Karpas-422 (cell line): Measurements from ENCODE around the gene TCF15. TPM values are rescaled to one million over a fixed set of nuclear protein-coding genes. Genes with fewer than 3 reads are reported as not detected.

Source experiments
- DNase-seq: peaks from one replicate; pipeline ENCODE4 v3.0.0-alpha.2; 2015
- H2AFZ ChIP-seq: fragments of 200-600 bp; sonication (generic); 2 replicates; pipeline ENCODE4 v1.6.1; 2014; ENCODE audit warnings: antibody characterized with exemption, low read length, mixed read lengths
- H3K27ac ChIP-seq: fragments of 200-600 bp; sonication (generic); 2 replicates; pipeline ENCODE4 v1.5.1; 2014; ENCODE audit warnings: mild to moderate bottlenecking, low read length, moderate library complexity
- H3K27me3 ChIP-seq: fragments of 200-600 bp; sonication (generic); 2 replicates; pipeline ENCODE4 v1.6.1; 2014; ENCODE audit warnings: low read length, mixed read lengths
- H3K36me3 ChIP-seq: fragments of 200-600 bp; sonication (generic); 2 replicates; pipeline ENCODE4 v1.6.1; 2014; ENCODE audit warnings: low read length, mixed read lengths; ENCODE audit not compliant: insufficient read depth
- H3K4me1 ChIP-seq: fragments of 200-600 bp; sonication (generic); 2 replicates; pipeline ENCODE4 v1.6.1; 2014; ENCODE audit warnings: mild to moderate bottlenecking, low read length, mixed read lengths
- H3K4me2 ChIP-seq: fragments of 200-600 bp; sonication (generic); 2 replicates; pipeline ENCODE4 v1.6.1; 2014; ENCODE audit warnings: low read length, low read depth, mild to moderate bottlenecking; ENCODE audit not compliant: poor library complexity, severe bottlenecking
- H3K4me3 ChIP-seq: fragments of 200-600 bp; sonication (generic); 2 replicates; pipeline ENCODE4 v1.5.1; 2014; ENCODE audit warnings: mild to moderate bottlenecking, antibody characterized with exemption, low read length, mixed read lengths
- H3K79me2 ChIP-seq: fragments of 200-600 bp; sonication (generic); 2 replicates; pipeline ENCODE4 v1.6.1; 2014; ENCODE audit warnings: mild to moderate bottlenecking, low read length, mixed read lengths
- H3K9ac ChIP-seq: fragments of 200-600 bp; sonication (generic); 2 replicates; pipeline ENCODE4 v1.6.0; 2014; ENCODE audit warnings: low read length
- H3K9me2 ChIP-seq: fragments of 200-600 bp; sonication (generic), shearing (Covaris generic); replicated peaks from 2 replicates; pipeline ENCODE4 v1.6.0; 2014; ENCODE audit warnings: mild to moderate bottlenecking, low read length, moderate library complexity; ENCODE audit not compliant: insufficient read depth
- H3K9me3 ChIP-seq: fragments of 300-700, 200-600 bp; sonication (generic); 2 replicates; pipeline ENCODE4 v1.6.1; 2014; ENCODE audit warnings: low read length, mixed read lengths
- H4K20me1 ChIP-seq: fragments of 200-600 bp; sonication (generic); 2 replicates; pipeline ENCODE4 v1.6.1; 2014; ENCODE audit warnings: mild to moderate bottlenecking, antibody characterized with exemption, low read length, low read depth; ENCODE audit not compliant: insufficient read depth
- total RNA-seq: library from RNA; depleted of rRNA; stranded (reverse); fragments of >200 nt; shearing (Covaris generic); gene quantifications from 2 replicates; pipeline ENCODE4 v1.2.3, GENCODE V29; 2014; ENCODE audit warnings: low replicate concordance

TCF15 gene
- total RNA-seq, 1 experiment from 2014 or later: not detected

DNA sequence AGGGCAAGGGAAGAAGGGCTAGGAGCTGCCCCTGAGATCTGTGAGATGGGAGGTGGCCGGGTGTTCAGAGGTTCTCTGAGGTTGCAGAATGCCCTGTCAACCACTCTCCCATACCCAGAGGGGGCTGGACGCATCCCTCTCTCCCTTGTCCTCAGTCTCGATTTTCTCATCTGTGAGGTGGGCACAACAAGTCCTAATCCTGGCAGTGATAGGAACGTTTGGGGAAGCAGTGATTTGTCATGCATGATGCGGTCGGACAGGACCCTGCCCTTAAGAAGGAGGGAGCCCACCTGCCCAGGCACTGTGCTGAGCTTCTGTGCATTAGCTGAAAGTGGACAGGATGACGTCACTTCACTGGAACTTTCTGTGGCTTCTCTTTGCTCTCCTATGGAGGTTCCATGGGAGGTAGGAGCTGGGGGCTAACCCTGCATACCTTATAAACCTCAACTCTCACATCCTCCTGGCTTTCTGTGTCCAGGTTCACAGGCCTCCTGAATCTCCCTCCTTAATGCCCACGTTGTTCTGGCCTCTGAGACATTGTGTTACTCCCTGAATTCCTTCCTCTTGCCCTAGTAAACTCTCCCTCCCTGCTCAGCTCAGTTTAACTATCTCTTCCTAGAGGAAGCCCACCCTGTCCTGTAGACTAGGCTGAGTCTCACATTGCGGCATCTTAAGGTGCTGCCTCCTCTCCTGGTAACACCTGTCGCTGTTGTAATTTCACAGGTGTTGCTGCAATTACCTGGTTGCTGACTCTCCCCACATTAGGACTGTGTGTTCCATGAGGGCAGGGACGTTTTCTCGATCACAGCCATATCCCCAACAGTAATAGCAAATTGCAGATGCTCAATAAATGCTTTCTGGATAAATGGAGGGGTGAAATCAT is 36.5 kb downstream of the TCF15 start:
- Histone ChIP-seq H2AFZ (no peak overlapping the region), H3K27ac (no peak overlapping the region), H3K4me1 (no peaks in the 10 kb centered on the region), H3K4me2 (no peak overlapping the region), H3K79me2 (no peaks in the 10 kb centered on the region), H4K20me1 (no peaks in the 10 kb centered on the region), H3K27me3 (no peaks in the 10 kb centered on the region), H3K4me3 (no peak overlapping the region), H3K9me2 (no peaks in the 10 kb centered on the region), H3K9me3 (no peaks in the 10 kb centered on the region), H3K36me3 (no peaks in the 10 kb centered on the region), H3K9ac (no peak overlapping the region)
- no peak for DNase-seq

DNA sequence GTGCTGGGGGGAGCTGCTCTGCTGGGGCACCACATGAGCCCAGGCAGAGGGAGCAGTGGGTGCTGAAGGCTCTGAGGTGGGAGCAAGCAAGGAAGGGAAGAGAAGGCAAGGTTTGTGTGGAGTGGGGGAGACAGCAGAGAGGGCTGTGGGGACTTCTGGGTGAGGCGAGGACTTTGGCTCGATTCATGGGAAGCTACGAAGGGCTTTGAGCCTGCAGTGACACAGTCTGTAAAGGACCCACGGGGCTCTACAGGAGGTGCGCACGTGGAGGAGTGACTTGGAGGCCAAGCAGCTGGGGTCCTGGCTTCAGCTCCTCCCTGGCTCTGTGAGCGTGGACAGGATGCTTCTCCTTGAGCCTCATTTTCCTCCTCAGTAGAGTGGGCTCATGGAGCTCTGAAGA is 37.4 kb downstream of the TCF15 start:
- Histone ChIP-seq H3K9ac (no peak overlapping the region), H3K9me3 (no peaks in the 10 kb centered on the region), H3K36me3 (no peaks in the 10 kb centered on the region), H3K27me3 (no peaks in the 10 kb centered on the region), H4K20me1 (no peaks in the 10 kb centered on the region), H3K9me2 (no peaks in the 10 kb centered on the region), H3K27ac (no peak overlapping the region), H2AFZ (no peak overlapping the region), H3K4me3 (no peak overlapping the region), H3K4me2 (no peak overlapping the region), H3K79me2 (no peaks in the 10 kb centered on the region), H3K4me1 (no peaks in the 10 kb centered on the region)
- DNase-seq: no peak

DNA sequence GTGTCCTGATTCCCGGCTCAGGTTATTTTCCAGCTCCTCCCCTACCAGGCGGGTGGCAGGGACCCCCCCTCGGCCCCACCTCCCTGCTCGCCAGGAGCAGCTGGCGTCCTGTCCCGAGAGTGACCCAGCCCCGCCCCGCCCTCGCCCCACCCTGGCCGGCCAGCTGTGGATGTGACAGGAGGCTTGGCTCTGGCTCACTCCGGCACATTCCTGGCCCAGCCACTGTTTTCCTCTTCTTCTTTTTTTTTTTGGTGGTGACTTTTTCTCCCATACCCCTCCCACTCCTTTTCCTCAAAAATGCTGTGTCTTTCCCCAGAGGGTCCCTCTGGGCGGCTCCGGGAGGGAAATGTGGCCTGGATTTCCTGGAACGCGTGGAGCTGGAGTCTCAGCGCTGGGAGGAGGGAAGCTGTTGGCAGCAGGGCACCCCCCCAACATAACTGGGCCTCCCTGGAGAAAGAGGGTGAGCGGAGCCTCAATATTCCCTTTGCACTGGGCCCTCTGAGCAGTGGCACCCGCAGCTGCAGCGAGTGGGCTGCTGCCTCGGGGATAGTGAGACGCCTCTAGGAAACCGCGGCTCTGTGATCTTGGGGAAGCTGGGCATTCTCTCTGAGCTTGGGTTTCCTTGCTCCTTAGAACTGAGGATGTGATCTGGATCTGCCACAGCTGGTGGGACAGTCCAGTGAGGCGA is 38.2 kb downstream of the TCF15 start:
- no peaks in the 10 kb centered on the region for H3K36me3 ChIP-seq
- no peak overlapping the region for H3K27ac ChIP-seq
- no peaks in the 10 kb centered on the region for H3K4me1 ChIP-seq
- no peaks in the 10 kb centered on the region for H3K9me2 ChIP-seq
- H3K79me2 ChIP-seq: no peaks in the 10 kb centered on the region
- H3K9me3 ChIP-seq: no peaks in the 10 kb centered on the region
- H3K4me2 ChIP-seq: no peak overlapping the region
- H3K4me3 ChIP-seq: no peak overlapping the region
- H2AFZ ChIP-seq: no peak overlapping the region
- H3K27me3 ChIP-seq: no peaks in the 10 kb centered on the region
- no peak overlapping the region for H3K9ac ChIP-seq
- DNase-seq: no peak
- no peaks in the 10 kb centered on the region for H4K20me1 ChIP-seq

GRCh38 chr20:568673-569415 is 41.3 kb downstream of the TCF15 start:
- H3K4me3 ChIP-seq: no peak overlapping the region
- no peak overlapping the region for H3K9ac ChIP-seq
- no peak overlapping the region for H3K4me2 ChIP-seq
- no peak for DNase-seq
- no peaks in the 10 kb centered on the region for H3K27me3 ChIP-seq
- no peak overlapping the region for H2AFZ ChIP-seq
- no peaks in the 10 kb centered on the region for H3K79me2 ChIP-seq
- H4K20me1 ChIP-seq: no peaks in the 10 kb centered on the region
- H3K27ac ChIP-seq: no peak overlapping the region
- no peaks in the 10 kb centered on the region for H3K36me3 ChIP-seq
- no peaks in the 10 kb centered on the region for H3K9me2 ChIP-seq
- H3K4me1 ChIP-seq: no peaks in the 10 kb centered on the region
- no peaks in the 10 kb centered on the region for H3K9me3 ChIP-seq

- H3K27ac ChIP-seq: no peak overlapping the region
- no peaks in the 10 kb centered on the region for H3K27me3 ChIP-seq
- no peaks in the 10 kb centered on the region for H4K20me1 ChIP-seq
- H3K9me3 ChIP-seq: no peaks in the 10 kb centered on the region
- H2AFZ ChIP-seq: no peak overlapping the region
- H3K9ac ChIP-seq: no peak overlapping the region
- no peak overlapping the region for H3K4me2 ChIP-seq
- DNase-seq: no peak
- H3K79me2 ChIP-seq: no peaks in the 10 kb centered on the region
- H3K36me3 ChIP-seq: no peaks in the 10 kb centered on the region
- no peak overlapping the region for H3K4me3 ChIP-seq
- no peaks in the 10 kb centered on the region for H3K4me1 ChIP-seq
- H3K9me2 ChIP-seq: no peaks in the 10 kb centered on the region
Observed at GRCh38 chr20:568097-568652, 41.9 kb downstream of the TCF15 start.

- Histone ChIP-seq H3K4me1 (no peaks in the 10 kb centered on the region), H4K20me1 (no peaks in the 10 kb centered on the region), H3K4me2 (no peak overlapping the region), H2AFZ (no peak overlapping the region), H3K9me2 (no peaks in the 10 kb centered on the region), H3K36me3 (no peaks in the 10 kb centered on the region), H3K9me3 (no peaks in the 10 kb centered on the region), H3K9ac (no peak overlapping the region), H3K79me2 (no peaks in the 10 kb centered on the region), H3K4me3 (no peak overlapping the region), H3K27ac (no peak overlapping the region), H3K27me3 (no peaks in the 10 kb centered on the region)
- DNase-seq: no peak
Observed at GRCh38 chr20:564192-564591, 45.9 kb downstream of the TCF15 start.

DNA sequence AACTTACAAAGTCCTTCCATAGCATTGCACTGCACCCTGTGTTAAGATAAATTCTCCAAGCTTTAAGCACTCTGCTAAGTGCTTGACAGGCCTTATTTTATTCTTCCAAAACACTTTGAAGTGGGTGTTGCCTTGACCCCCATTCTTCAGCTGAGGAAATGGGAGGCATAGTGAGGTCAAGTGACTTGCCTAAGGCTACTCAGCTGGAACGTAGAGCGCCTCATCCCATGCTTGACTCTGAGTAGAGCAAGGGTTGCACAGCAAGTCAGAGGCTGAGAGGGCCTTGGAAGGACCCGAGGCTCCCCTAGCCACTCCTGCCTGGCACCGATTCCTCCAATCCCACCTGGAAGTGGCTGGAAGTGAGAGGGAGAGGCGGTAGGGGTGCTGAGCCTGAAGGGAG is 46.9 kb downstream of the TCF15 start:
- H2AFZ ChIP-seq: no peak overlapping the region
- H3K79me2 ChIP-seq: no peaks in the 10 kb centered on the region
- no peak overlapping the region for H3K4me2 ChIP-seq
- H3K9me3 ChIP-seq: no peaks in the 10 kb centered on the region
- no peak overlapping the region for H3K9ac ChIP-seq
- H3K27ac ChIP-seq: no peak overlapping the region
- DNase-seq: no peak
- H3K9me2 ChIP-seq: no peaks in the 10 kb centered on the region
- no peaks in the 10 kb centered on the region for H4K20me1 ChIP-seq
- no peaks in the 10 kb centered on the region for H3K27me3 ChIP-seq
- no peak overlapping the region for H3K4me3 ChIP-seq
- no peaks in the 10 kb centered on the region for H3K36me3 ChIP-seq
- no peaks in the 10 kb centered on the region for H3K4me1 ChIP-seq
